ENCODE data around the gene KITLG. TPM values are rescaled to one million over a fixed set of nuclear protein-coding genes. Genes with fewer than 3 reads are reported as not detected.

Gene KITLG
- total and polyA plus RNA-seq, 4 donors = 0.39 to 3.0 (median 0.86) TPM

DNA sequence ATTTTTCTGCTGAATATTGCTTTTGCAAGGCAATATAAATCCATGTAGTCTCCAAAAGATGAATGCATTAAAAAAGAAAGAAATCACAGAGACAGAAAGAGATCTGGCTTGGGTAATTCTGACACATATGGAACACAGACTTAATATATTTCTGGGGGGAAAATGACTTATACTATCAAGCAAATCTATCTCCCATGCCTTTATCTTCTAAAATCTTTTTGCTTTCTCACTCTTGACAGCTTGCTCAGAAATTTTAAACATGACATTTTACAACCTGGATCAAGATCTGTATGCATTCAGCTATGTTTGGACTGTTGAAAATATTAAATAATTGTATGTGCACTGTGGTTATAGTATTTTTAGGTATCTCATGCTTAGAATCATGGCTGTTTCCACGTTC is 73.0 kb downstream of the KITLG start:
- Histone ChIP-seq H3K27ac (ENCODE audit: low read depth in 1 of 2, low read length in 2 of 2) (no peak overlapping the region), H3K4me1 (ENCODE audit: control insufficient read depth in 4 of 4, insufficient read depth in 4 of 4, low read length in 3 of 4) (no peaks in the 10 kb centered on the region), H3K36me3 (ENCODE audit: control insufficient read depth in 4 of 4, insufficient read depth in 3 of 4, low read depth in 1 of 4, low read length in 3 of 4) (no peaks in the 10 kb centered on the region), H3K4me3 (ENCODE audit: low read depth in 1 of 3, low read length in 3 of 3) (no peak overlapping the region), H3K27me3 (ENCODE audit: control insufficient read depth in 4 of 4, insufficient read depth in 4 of 4, low read length in 3 of 4) (no peaks in the 10 kb centered on the region), H3K9ac (ENCODE audit: low read depth in 1 of 2, low read length in 2 of 2) (no peak overlapping the region), H3K9me3 (ENCODE audit: control insufficient read depth in 4 of 4, low read length in 3 of 4) (no peaks in the 10 kb centered on the region)
- WGBS = 83% methylated on average over 1 of the region's 1 CpG
- no peak for DNase-seq (ENCODE audit: low spot score)
- TF ChIP-seq NR2F2 (IDR thresholded peaks at IDR 0.05) = no peak
- TF ChIP-seq FOXA2 (IDR thresholded peaks at IDR 0.05) = no peak
- TF ChIP-seq, protein P1, sequence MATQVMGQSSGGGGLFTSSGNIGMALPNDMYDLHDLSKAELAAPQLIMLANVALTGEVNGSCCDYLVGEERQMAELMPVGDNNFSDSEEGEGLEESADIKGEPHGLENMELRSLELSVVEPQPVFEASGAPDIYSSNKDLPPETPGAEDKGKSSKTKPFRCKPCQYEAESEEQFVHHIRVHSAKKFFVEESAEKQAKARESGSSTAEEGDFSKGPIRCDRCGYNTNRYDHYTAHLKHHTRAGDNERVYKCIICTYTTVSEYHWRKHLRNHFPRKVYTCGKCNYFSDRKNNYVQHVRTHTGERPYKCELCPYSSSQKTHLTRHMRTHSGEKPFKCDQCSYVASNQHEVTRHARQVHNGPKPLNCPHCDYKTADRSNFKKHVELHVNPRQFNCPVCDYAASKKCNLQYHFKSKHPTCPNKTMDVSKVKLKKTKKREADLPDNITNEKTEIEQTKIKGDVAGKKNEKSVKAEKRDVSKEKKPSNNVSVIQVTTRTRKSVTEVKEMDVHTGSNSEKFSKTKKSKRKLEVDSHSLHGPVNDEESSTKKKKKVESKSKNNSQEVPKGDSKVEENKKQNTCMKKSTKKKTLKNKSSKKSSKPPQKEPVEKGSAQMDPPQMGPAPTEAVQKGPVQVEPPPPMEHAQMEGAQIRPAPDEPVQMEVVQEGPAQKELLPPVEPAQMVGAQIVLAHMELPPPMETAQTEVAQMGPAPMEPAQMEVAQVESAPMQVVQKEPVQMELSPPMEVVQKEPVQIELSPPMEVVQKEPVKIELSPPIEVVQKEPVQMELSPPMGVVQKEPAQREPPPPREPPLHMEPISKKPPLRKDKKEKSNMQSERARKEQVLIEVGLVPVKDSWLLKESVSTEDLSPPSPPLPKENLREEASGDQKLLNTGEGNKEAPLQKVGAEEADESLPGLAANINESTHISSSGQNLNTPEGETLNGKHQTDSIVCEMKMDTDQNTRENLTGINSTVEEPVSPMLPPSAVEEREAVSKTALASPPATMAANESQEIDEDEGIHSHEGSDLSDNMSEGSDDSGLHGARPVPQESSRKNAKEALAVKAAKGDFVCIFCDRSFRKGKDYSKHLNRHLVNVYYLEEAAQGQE (IDR thresholded peaks at IDR 0.05) = no peak
- no peak for TF ChIP-seq HNF4G (IDR thresholded peaks at IDR 0.05)
- TF ChIP-seq, protein P2, sequence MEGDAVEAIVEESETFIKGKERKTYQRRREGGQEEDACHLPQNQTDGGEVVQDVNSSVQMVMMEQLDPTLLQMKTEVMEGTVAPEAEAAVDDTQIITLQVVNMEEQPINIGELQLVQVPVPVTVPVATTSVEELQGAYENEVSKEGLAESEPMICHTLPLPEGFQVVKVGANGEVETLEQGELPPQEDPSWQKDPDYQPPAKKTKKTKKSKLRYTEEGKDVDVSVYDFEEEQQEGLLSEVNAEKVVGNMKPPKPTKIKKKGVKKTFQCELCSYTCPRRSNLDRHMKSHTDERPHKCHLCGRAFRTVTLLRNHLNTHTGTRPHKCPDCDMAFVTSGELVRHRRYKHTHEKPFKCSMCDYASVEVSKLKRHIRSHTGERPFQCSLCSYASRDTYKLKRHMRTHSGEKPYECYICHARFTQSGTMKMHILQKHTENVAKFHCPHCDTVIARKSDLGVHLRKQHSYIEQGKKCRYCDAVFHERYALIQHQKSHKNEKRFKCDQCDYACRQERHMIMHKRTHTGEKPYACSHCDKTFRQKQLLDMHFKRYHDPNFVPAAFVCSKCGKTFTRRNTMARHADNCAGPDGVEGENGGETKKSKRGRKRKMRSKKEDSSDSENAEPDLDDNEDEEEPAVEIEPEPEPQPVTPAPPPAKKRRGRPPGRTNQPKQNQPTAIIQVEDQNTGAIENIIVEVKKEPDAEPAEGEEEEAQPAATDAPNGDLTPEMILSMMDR (IDR thresholded peaks at IDR 0.05; ENCODE audit: low read depth, low read length, missing input control) = no peak
- TF ChIP-seq RAD21 (IDR thresholded peaks at IDR 0.05) = no peak
- TF ChIP-seq EGR1 (IDR thresholded peaks at IDR 0.05; ENCODE audit: low read depth in 2 of 2) = no peak
- TF ChIP-seq, protein P3, sequence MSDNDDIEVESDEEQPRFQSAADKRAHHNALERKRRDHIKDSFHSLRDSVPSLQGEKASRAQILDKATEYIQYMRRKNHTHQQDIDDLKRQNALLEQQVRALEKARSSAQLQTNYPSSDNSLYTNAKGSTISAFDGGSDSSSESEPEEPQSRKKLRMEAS (IDR thresholded peaks at IDR 0.05) = no peak
- no peak for TF ChIP-seq SP1 (IDR thresholded peaks at IDR 0.05)
- TF ChIP-seq TAF1 (conservative IDR thresholded peaks at IDR 0.05) = no peak
- no peak for TF ChIP-seq JUND (IDR thresholded peaks at IDR 0.05)
- TF ChIP-seq, protein P4, sequence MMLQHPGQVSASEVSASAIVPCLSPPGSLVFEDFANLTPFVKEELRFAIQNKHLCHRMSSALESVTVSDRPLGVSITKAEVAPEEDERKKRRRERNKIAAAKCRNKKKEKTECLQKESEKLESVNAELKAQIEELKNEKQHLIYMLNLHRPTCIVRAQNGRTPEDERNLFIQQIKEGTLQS (IDR thresholded peaks at IDR 0.05) = no peak
- no peak for TF ChIP-seq HNF4A (conservative IDR thresholded peaks at IDR 0.05)
- TF ChIP-seq, protein P5, sequence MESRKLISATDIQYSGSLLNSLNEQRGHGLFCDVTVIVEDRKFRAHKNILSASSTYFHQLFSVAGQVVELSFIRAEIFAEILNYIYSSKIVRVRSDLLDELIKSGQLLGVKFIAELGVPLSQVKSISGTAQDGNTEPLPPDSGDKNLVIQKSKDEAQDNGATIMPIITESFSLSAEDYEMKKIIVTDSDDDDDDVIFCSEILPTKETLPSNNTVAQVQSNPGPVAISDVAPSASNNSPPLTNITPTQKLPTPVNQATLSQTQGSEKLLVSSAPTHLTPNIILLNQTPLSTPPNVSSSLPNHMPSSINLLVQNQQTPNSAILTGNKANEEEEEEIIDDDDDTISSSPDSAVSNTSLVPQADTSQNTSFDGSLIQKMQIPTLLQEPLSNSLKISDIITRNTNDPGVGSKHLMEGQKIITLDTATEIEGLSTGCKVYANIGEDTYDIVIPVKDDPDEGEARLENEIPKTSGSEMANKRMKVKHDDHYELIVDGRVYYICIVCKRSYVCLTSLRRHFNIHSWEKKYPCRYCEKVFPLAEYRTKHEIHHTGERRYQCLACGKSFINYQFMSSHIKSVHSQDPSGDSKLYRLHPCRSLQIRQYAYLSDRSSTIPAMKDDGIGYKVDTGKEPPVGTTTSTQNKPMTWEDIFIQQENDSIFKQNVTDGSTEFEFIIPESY (IDR thresholded peaks at IDR 0.05) = no peak
- TF ChIP-seq YY1 (IDR thresholded peaks at IDR 0.05) = no peak
- TF ChIP-seq GABPA (IDR thresholded peaks at IDR 0.05 in 1 of 2, conservative IDR thresholded peaks at IDR 0.05 in 1 of 2) = no peak
- no peak for TF ChIP-seq RXRA (IDR thresholded peaks at IDR 0.05)
- TF ChIP-seq FOXA1 (IDR thresholded peaks at IDR 0.05) = no peak
